Right atrium auricular region (tissue), 2 donors: ENCODE results near the gene RCAN1. TPM values are rescaled to one million over a fixed set of nuclear protein-coding genes. Genes with fewer than 3 reads are reported as not detected.

Experiments
- DNase-seq: peaks from one replicate; pipeline ENCODE4 v3.0.0-alpha.2; 2019; ENCODE audit warnings: low spot score
- H3K27ac ChIP-seq, 2 donors: fragments of 200-600 bp; sonication (generic); 1 replicate in 1 of 2; 2 replicates in 1 of 2; pipeline ENCODE4 v1.5.1; 2016 to 2019
- H3K27me3 ChIP-seq, 2 donors: fragments of 200-600 bp; sonication (generic); one replicate each; pipeline versions ENCODE4 v1.5.1 to v1.6.0; 2017 to 2019
- H3K36me3 ChIP-seq: fragments of 200-600 bp; sonication (generic); one replicate; pipeline ENCODE4 v1.5.1; 2016
- H3K4me1 ChIP-seq, 2 donors: fragments of 200-600 bp; sonication (generic); one replicate each; pipeline versions ENCODE4 v1.5.1 to v1.6.0; 2017 to 2019
- H3K4me3 ChIP-seq, 2 donors: fragments of 200-600 bp; sonication (generic); 1 replicate in 1 of 2; 2 replicates in 1 of 2; pipeline ENCODE4 v1.5.1; 2017 to 2019; ENCODE audit warnings: mild to moderate bottlenecking in 1 of 2, moderate library complexity in 1 of 2
- H3K9me3 ChIP-seq, 2 donors: fragments of 200-600 bp; sonication (generic); one replicate each; pipeline ENCODE4 v1.5.1; 2019
- CTCF ChIP-seq, 2 donors: fragments of 200-600 bp; sonication (generic); IDR thresholded peaks; one replicate each; pipeline ENCODE4 v1.5.1; 2019; ENCODE audit warnings: antibody characterized with exemption in 2 of 2
- total RNA-seq, 2 donors: library from RNA; depleted of rRNA; stranded (reverse); fragments of >200 nt; gene quantifications; one replicate each; pipeline ENCODE4 v1.1.0, GENCODE V29; 2016

RCAN1 gene
- total RNA-seq, 2 donors from 2014 or later = 26.1 to 38.0 TPM

DNA sequence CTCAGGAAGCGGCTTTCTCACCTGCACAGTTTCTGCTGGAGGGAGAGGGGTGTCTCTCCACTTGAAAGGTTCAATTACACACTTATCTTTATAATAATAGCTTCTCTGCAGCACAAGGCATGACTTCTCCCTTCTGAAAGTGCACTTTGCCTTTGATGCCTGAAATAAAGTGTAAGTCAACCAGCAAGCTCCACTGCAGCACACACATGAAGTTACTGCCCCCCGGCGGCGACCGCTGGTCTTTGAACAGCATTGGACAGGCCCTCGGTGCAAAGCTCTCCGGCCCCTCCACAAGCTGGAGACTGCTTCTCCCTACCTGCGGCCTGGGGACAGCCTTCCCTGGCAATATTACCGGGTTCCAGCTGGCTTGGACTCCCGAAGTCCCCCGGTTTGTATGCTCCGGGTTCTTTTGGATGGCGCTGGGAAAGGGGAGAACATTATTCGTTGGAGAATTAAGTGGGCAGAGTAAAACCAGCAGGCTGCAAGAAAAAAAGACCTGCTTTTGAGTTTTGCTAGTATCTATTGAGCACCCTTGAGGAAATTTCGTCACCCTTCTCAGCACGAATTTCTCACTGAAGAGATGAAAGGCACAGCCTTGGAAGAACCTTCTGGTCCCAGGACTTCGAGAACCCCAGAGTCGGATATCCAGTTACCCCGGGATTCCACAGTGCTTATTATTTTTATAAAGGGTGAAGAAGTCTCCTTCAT, 11.8 kb downstream of the RCAN1 start:
- DNase-seq = peak; percentile 88
- H3K36me3 ChIP-seq = no peaks in the 10 kb centered on the region
- peaks cover 0 to 13% of the 10 kb centered on the region in 2 donors for H3K4me1 ChIP-seq
- H3K27ac ChIP-seq = peak overlapping the region in 1 of 2 donors; percentile 3
- H3K27me3 ChIP-seq = no peaks in the 10 kb centered on the region
- H3K4me3 ChIP-seq = no peak overlapping the region
- H3K9me3 ChIP-seq = no peaks in the 10 kb centered on the region
- peak; percentile 68 to 86 for TF ChIP-seq CTCF (IDR thresholded peaks at IDR 0.05)

- H3K36me3 ChIP-seq = no peaks in the 10 kb centered on the region
- H3K4me3 ChIP-seq = no peak overlapping the region
- H3K4me1 ChIP-seq = peaks cover 0 to 13% of the 10 kb centered on the region in 2 donors
- no peaks in the 10 kb centered on the region for H3K9me3 ChIP-seq
- TF ChIP-seq CTCF (IDR thresholded peaks at IDR 0.05) = no peak
- no peak for DNase-seq
- H3K27me3 ChIP-seq = no peaks in the 10 kb centered on the region
- H3K27ac ChIP-seq = no peak overlapping the region
Measured at GRCh38 chr21:34602061-34602460, 12.9 kb downstream of the RCAN1 start.

DNA sequence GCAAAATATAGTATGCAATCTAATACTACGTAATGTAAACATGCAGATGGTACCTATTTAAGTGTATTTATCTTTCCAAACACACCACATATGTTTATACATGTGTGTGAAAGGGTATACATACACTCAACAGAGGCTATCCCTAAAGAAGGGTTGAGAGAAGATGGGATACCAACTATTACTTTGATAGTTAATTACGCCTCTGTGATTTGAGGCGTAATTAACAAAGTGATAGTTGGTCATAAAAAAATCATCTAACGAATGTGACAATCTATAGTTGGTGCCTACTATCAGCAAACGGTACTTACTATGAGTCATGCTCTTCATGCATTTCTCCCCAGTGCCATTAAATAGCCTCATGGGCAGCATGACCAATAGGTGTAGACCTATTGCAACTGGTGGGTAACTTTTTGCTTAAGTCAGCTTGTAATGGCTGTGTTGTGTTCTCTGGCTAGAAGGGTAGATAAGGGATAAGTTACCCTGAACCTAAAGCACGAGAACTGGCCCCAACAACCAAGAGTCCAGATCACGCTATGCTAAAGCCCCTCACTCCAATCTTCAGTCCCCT, 15.3 kb downstream of the RCAN1 start:
- H3K36me3 ChIP-seq = no peaks in the 10 kb centered on the region
- no peak overlapping the region for H3K27ac ChIP-seq

DNA sequence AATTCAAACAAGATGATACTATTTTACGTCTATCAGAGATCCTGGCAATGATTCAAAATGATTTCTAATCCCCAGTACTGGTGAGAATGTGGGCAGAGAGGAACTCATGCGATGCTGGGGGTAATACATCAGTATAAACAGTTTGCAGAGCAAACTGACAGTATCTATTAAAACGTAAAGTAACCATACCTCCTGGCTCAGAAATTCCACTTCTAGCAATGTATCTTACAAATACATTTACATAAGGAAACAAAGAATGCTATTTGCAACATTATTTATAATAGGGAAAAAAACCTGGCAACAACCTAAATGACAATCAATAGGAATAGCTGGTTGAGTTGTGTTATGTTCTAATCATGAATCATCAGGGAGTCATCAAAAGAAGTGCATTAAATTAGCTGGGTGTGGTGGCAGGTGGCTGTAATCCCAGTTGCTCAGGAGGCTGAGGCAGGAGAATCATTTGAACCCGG, 15.9 kb downstream of the RCAN1 start:
- Histone ChIP-seq H3K4me3 (no peak overlapping the region), H3K27ac (no peak overlapping the region), H3K9me3 (no peaks in the 10 kb centered on the region), H3K4me1 (peaks cover 0 to 38% of the 10 kb centered on the region in 2 donors), H3K36me3 (no peaks in the 10 kb centered on the region), H3K27me3 (no peaks in the 10 kb centered on the region)
- TF ChIP-seq CTCF (IDR thresholded peaks at IDR 0.05) = no peak
- DNase-seq = no peak

More for the DNA sequence above, 15.3 kb downstream of the RCAN1 start:
- DNase-seq = no peak
- Histone ChIP-seq H3K4me3 (no peak overlapping the region), H3K4me1 (peaks cover 0 to 32% of the 10 kb centered on the region in 2 donors), H3K9me3 (no peaks in the 10 kb centered on the region), H3K27me3 (no peaks in the 10 kb centered on the region)
- TF ChIP-seq CTCF (IDR thresholded peaks at IDR 0.05) = no peak

- H3K27me3 ChIP-seq = no peaks in the 10 kb centered on the region
- DNase-seq = no peak
- no peak for TF ChIP-seq CTCF (IDR thresholded peaks at IDR 0.05)
- H3K4me3 ChIP-seq = no peak overlapping the region
- no peaks in the 10 kb centered on the region for H3K36me3 ChIP-seq
- no peaks in the 10 kb centered on the region for H3K9me3 ChIP-seq
- H3K27ac ChIP-seq = no peak overlapping the region
- peaks cover 0 to 45% of the 10 kb centered on the region in 2 donors for H3K4me1 ChIP-seq
Measured at GRCh38 chr21:34597406-34597805, 17.5 kb downstream of the RCAN1 start.
